ENCODE data around the gene RPL35A.
"Not testable (repeated sequence)": the region's sequence is repeated elsewhere in the genome, so short reads cannot be mapped to it uniquely, and the experiment has no call there.

RPL35A gene

DNA sequence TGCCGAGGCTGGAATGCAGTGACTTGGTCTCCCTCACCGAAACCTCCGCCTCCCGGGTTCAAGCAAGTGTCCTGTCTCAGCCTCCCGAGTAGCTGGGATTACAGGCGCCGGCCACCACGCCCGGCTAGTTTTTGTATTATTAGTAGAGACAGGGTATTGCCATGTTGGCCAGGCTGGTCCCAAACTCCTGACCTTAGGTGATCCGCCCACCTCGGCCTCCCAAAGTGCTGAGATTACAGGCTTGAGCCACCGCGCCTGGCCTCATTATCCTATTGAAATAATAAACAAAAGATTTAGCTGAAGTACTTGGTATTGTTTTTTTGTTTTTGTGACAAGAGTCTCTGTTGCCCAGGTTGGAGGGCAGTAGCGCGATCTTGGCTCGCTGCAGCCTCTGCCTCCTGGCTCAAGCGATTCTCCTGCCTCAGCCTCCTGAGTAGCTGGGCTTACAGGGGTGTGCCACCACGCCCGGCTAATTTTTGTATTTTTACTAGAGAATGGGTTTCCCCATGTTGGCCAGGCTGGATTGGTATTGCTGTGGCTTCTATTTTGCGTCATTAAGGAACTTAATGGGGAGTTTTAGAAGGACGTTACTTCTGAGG is 1.5 kb downstream of the RPL35A start:
- in situ Hi-C loops (cut with HindIII; ENCODE audit: low sequenced_read_pairs), result no loop called here

- in situ Hi-C loops (cut with HindIII; ENCODE audit: low sequenced_read_pairs), result no loop called here
Observed at GRCh38 chr3:197952440-197952839, 2.5 kb downstream of the RPL35A start.

DNA sequence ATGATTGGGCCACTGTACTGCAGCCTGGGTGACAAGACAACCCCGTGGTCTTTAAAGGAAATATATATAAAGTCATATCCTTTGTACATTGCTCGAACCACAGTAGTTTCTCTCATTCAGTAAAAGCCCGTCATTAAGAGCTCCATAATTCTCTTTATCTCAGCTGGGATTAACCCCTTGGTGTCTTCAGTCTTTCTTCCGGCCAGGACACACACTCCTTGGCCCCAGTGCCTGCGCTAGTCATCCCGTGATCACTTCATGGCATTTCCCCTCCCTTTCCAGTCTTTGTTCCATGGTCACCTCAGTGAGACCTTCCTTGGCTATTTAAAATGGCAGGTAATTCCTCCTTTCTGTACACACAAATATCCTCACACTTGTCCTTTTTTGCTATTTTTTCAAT is 3.3 kb downstream of the RPL35A start:
- in situ Hi-C loops (cut with HindIII; ENCODE audit: low sequenced_read_pairs), result no loop called here

GRCh38 chr3:197953881-197954280 is 3.9 kb downstream of the RPL35A start:
- in situ Hi-C loops (cut with HindIII; ENCODE audit: low sequenced_read_pairs), result no loop called here

DNA sequence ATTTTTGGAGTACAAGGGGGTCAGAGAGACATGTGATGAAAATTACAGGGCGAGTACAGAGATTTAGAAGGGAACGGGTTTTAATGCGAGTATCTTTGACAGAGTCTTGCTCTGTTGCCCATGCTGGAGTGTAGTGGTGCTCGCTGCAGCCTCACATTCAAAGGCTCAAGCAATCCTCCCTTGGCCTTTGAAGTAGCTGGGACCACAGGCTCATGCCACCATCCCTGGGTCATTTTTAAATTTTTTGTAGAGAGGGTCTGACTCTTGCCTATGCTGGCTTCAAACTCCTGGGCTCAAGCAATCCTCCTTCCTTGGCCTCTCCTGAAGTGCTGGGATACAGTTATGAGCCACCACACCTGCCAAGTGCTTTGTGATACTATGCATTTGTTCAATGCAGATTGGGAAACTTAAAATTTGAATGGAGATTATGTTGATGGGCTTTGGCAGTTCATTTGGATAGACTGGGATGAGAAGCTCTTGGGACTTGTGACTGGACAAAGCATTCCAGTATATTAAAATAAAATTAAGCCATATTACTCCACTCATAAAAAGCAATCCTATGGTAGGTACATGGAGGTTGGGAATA is 6.0 kb downstream of the RPL35A start:
- in situ Hi-C loops (cut with HindIII; ENCODE audit: low sequenced_read_pairs), result no loop called here

DNA sequence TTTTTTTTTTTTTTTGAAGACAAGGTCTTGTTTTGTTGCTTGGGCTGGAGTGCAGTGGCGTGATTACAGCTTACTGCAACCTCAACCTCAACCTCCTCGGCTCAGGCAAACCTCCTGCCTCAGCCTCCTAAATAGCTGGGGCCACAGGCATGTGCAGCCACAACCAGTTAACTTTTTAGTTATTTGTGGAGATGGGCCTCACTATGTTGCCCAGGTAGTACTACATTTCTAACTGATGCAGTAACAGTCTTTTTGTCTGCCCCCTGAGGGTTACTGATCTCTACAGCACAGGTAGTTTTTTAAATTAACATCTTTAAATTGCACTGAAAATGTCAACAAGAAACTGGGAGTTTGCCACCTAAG is 6.6 kb downstream of the RPL35A start:
- in situ Hi-C loops (cut with HindIII; ENCODE audit: low sequenced_read_pairs), result no loop called here

GRCh38 chr3:197957790-197958133 is 7.8 kb downstream of the RPL35A start:
- in situ Hi-C loops (cut with HindIII; ENCODE audit: low sequenced_read_pairs), result no loop called here

DNA sequence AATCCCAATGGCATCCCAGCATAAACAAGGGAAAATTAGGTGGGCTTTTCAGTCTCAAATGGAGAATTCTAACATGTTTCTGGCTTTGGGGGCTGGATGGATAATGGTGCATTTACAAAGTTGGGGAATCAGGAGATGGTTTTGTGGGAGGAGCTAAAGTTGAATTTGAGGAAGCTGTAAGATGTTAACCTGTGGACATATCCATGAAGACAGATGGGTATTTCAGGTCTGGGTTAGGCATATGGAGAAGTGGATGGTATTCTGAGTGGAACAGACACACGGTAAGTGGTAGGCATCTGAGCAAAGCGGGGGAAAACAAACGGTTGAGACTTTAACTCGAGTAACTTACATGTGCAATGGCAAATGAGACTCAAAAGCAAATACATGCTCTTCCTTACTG is 8.4 kb downstream of the RPL35A start:
- in situ Hi-C loops (cut with HindIII; ENCODE audit: low sequenced_read_pairs), result no loop called here

GRCh38 chr3:197958848-197959247 is 8.9 kb downstream of the RPL35A start:
- in situ Hi-C loops (cut with HindIII; ENCODE audit: low sequenced_read_pairs), result not testable (repeated sequence)

DNA sequence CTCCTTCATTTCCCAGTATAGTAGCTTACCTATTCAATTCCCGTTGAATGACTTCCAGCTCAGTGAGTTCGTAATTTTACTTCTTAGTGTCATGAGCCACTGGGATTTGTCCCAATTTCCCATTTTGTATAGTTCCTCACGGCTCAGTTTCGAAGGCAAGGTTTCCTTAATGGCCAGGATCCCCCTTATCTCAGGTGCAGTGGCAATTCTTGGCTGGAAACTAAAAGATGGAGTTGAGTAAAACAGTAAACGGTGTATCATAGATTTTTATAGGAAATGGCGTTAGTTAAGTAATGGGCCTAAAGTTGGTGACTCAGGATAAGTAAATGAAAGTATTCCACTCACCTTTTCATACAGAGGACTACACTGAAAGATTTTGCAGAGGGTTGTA is 9.5 kb downstream of the RPL35A start:
- in situ Hi-C loops (cut with HindIII; ENCODE audit: low sequenced_read_pairs), result no loop called here

- in situ Hi-C loops (cut with HindIII; ENCODE audit: low sequenced_read_pairs), result no loop called here
Observed at GRCh38 chr3:197959891-197960693, 10.1 kb downstream of the RPL35A start, which contains the start of gene LMLN. LMLN (plus strand) TSS chr3:197960217; CDS start chr3:197960246, 29 bp downstream.

DNA sequence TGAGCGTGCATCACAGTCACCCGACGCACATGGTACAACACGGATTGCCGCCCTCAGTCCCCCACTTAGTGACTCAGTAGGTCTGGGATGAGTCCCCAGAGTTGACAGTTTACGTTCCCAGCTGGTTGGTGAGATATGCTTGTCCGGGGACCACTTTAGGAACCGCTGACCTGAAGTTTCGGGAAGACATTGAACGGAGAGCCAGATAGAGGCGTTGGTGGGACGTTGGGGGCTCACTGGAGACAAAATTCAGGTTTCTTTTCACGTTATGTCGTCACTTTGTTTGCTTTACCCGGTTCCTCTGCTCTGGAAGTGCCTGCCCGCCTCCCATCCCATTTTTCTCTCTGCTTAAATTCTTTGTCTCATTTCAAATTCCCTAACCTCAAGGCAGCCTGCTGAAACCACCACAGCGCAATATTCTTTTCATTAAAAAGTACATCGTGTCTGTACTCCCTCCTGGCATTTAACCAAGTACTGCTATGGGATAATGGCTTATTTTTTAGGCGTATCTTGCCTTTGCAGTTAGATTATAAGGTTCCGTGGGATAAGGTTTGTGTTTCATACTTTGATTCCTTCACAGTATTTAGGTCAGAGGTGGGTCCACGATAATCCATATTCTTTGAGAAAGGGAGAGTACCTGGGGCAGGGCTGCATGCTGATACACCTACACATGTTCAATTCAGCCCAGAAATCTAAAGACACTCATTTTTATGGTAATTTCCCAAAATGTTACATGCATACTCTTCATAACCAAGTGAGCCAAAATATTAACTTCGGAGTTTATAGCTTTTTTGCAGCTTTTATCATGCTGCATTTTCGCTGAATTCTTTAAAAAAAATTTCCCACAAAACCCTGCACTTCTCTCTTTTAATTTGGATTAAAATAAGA is 10.9 kb downstream of the RPL35A start:
- in situ Hi-C loops (cut with HindIII; ENCODE audit: low sequenced_read_pairs), result no loop called here

- in situ Hi-C loops (cut with HindIII; ENCODE audit: low sequenced_read_pairs), result no loop called here
Observed at GRCh38 chr3:197961582-197961945, 11.6 kb downstream of the RPL35A start.

GRCh38 chr3:197963019-197963637 is 13.1 kb downstream of the RPL35A start:
- in situ Hi-C loops (cut with HindIII; ENCODE audit: low sequenced_read_pairs), result no loop called here

GRCh38 chr3:197967337-197967989 is 17.5 kb downstream of the RPL35A start:
- in situ Hi-C loops (cut with HindIII; ENCODE audit: low sequenced_read_pairs), result not testable (repeated sequence)

GRCh38 chr3:197970588-197970987 is 20.6 kb downstream of the RPL35A start:
- in situ Hi-C loops (cut with HindIII; ENCODE audit: low sequenced_read_pairs), result loop anchor here (10.0 kb wide), 1 partner anchor 94 kb away; no protein-coding TSS in a partner anchor

DNA sequence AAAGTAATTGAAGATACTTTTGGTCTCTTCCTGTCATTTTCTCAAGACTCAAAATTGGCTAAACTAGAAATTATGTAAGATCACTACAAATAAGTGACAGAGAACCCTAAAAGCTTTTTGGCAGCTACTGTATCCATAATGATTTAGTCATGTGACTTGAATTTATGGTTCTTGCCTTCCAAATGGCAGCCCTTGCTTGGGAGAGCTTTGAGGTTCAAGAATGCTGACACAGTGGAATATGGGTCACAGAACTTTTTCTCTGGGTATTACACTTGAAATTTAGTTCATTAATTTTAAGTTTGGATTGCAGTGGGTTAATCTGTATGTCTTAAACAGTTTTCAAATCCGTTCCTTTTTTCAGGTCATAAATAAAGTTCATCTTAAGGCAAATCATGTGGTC is 24.0 kb downstream of the RPL35A start:
- in situ Hi-C loops (cut with HindIII; ENCODE audit: low sequenced_read_pairs), result loop anchor here (10.0 kb wide), 1 partner anchor 91 kb away; no protein-coding TSS in a partner anchor

GRCh38 chr3:197975311-197975710 is 25.3 kb downstream of the RPL35A start:
- in situ Hi-C loops (cut with HindIII; ENCODE audit: low sequenced_read_pairs), result loop anchor here (10.0 kb wide), 1 partner anchor 89 kb away; no protein-coding TSS in a partner anchor

DNA sequence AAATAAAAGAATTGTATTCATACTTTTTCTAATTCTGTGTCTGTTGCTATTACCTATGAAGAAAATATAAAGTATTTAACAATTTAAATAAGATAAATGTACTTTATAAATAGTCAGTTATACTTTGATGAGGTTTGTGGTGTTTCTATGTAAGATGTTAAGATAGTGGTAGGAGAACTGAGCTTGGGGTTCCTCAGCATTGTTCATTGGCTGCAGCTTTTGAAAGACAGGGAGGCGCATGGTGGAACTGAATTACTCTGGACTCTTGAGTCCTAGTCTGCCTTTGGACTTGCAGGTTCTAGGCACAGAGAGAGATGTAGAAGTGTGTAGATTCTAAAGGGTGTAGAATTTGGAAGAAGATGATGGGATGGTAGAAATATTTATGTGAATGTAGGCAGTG is 33.1 kb downstream of the RPL35A start:
- in situ Hi-C loops (cut with HindIII; ENCODE audit: low sequenced_read_pairs), result no loop called here

GRCh38 chr3:197989651-197990050 is 39.7 kb downstream of the RPL35A start:
- in situ Hi-C loops (cut with HindIII; ENCODE audit: low sequenced_read_pairs), result no loop called here
